Measurements from ENCODE around the gene SLC29A3.

The SLC29A3 gene

DNA sequence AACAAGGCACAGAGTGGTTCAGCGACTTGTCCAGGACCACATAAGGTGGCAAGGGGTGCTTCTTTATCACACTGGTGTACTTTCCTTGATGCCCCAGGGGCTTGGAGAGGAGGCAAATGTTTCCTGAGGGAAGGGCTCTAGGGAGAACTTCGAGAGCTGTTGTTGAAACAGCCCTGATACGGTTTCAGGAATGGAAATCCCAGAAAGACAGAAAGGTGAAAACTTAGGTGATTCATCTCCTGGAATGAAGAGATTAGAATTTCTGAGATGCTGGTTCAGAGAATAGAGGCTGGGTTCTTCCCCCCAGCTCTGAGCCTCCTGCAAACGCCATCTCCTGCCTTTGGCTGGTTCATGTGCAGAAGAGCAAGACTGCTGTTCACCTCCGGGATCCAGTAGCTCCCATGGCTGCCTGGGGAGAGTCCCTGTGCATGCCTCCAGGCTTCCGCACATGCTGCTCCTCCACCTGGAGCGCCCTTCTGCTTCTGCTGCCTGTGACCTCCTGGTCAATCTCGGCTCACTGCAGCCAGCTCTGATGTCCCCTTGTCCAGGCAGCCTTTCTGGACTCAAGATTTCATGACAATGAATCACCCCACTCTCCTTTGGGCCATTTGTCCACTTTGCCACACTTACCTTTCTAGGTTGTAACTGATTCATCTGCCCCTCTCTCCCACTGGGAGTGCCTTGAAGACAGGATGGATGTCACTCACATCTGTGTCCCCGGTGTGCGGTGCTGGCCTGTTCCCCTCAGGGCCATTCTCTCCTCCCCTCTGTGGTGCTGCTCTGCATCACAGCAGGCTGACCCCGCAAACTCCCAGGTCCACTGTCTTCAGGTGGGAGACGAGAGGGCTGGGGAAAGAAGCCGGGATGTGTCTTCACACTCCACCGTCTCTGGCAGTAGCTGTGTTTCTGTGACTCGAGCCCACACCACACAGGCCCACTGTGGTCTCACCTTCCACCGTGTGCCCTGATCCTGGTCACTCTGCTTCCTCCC lies 74.0 kb downstream of the SLC29A3 start:
- no peak for DNase-seq (ENCODE audit: low spot score)

DNA sequence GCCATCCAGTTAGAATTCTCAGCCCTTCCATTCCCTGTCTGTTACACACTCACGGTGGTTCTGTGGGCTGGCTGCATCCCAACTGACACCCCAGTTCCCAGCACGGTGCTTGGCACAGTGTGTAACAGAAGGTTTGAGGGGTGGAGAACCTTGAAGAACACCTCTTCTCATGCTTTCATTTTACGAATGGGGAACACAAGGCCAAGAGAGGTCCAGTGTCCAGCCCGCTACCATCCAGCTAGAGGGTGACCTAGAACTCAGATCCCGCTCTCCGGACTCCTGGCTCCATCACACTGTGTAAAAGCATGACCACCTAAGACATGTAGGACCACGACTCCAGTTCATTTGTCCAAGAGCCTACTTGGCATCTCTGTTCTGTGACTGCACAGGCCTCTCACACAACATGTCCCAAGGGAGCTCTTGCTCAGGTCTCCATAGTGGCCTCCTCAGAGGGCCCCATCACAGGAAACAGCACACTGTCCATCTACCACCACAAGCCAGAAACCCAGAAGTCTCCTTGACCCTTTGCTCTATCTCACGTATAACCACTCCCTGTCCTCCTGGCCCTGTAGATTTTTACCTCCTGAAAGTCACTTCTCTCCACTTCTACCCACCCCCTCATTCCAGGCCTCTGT lies 74.9 kb downstream of the SLC29A3 start:
- DNase-seq (ENCODE audit: low spot score), result no peak

DNA sequence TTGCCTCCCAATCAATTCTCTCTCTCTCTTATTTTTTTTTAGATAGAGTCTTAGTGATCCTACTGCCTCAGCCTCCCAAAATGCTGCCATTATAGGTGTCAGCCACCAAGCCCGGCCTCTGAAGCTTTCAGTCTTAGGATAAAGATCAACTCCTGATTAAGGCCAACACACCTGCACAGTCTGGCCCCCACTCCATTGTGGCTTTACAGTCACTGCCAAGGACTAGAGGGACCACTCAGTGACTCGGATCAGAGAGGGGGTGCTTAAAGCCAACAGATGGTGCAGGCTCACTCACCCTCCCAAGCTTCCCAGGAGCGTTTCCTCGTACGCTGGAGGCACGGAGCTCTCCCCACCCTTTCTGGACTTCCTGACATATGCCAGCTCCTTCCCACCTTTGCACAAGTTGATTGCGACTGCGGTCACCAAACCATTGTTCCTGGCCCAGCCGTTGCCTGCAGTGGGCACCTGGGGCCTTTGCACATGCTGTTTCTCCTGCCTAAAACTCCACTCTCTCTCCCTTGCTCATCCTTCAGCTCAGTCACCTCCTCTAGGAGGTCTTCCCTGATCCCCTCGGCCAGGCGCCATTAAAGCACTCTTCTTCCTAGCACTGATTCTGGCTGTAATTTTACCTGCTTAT lies 76.0 kb downstream of the SLC29A3 start:
- no peak for DNase-seq (ENCODE audit: low spot score)

DNA sequence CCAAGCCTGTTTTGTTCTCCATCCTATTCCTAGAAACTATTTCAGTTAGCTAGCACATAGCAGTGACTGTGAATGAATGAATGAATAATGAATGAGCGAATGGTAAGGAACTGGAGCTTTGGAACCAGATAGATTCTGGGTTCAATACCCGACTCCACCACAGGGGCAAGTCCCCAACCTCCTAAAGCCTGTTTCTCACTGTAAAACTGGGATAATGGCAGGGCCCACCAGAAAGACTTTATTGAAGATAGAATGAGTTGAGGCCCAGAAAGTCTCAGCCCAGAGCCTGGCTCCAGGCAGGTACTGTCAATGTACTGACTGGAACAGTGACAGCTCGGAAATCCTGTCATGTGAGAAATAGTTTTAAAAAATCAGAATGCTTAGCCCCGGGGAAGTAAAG lies 76.6 kb downstream of the SLC29A3 start:
- DNase-seq (ENCODE audit: low spot score), result no peak

DNA sequence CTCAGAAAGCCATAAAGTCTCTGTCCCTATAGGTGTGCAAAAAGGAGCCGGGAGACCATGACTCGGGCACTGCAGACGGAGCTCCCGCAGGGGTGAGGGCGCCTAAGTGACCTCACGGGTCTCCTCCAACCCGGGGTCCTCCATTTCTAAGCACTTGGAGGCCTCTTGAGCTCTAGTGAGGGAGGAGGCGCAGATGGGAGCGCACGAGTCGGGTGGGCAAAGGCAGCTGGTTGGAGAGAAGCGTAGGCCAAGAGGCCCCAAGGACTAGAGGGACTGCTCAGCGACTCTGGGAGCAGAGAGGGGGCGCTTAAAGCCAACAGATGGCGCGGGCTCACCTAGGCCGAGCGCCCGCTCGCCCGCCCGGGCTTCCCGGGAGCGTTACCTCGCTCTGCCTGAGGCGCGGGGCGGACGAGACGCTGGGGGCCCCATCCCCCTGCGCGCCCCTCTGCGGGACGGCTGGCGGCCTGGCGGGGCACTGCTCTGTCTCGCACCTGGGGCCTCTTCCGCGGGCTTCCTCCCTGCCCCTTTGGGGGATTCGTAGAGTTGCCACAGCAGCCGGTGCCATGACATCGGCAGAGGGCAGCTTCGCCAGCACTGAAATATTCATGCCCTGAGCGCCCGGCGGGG lies 77.1 kb downstream of the SLC29A3 start:
- DNase-seq (ENCODE audit: low spot score), result no peak

DNA sequence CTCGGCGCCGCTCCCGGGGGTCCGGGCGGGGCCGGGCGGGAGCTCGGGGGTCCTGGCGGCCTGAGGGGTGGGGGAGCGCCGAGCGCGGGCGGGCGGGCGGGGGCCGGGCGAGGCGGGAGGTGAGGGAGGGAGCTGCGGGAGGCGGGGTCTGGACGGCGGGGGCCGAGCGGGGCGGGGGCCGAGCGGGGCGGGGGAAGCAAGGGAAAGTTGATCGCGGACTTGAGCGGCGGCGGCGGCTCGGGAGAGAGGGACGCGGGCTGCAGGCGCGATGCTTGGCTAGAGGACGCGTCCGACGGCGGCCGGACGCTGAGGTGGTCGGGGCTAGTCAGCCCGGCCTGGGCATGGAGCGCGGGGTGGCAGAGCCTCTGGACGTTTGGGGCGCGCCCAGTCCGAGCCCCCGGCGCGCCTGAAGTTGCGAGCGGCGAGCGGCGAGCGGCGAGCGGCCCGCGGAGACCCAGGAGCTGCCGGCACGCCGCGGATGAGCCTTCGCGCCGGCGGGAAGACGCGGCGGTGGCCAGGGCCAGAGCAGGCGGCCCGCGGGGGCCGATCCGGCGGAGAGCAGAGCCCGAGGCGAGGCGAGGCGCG lies 77.7 kb downstream of the SLC29A3 start, which contains the start of gene CDH23:
CDH23 (plus strand) TSS at position 210 of the 585 bp plus-strand sequence. CDS start 42,912 bp downstream, outside the sequence.
- no peak for DNase-seq (ENCODE audit: low spot score)

DNA sequence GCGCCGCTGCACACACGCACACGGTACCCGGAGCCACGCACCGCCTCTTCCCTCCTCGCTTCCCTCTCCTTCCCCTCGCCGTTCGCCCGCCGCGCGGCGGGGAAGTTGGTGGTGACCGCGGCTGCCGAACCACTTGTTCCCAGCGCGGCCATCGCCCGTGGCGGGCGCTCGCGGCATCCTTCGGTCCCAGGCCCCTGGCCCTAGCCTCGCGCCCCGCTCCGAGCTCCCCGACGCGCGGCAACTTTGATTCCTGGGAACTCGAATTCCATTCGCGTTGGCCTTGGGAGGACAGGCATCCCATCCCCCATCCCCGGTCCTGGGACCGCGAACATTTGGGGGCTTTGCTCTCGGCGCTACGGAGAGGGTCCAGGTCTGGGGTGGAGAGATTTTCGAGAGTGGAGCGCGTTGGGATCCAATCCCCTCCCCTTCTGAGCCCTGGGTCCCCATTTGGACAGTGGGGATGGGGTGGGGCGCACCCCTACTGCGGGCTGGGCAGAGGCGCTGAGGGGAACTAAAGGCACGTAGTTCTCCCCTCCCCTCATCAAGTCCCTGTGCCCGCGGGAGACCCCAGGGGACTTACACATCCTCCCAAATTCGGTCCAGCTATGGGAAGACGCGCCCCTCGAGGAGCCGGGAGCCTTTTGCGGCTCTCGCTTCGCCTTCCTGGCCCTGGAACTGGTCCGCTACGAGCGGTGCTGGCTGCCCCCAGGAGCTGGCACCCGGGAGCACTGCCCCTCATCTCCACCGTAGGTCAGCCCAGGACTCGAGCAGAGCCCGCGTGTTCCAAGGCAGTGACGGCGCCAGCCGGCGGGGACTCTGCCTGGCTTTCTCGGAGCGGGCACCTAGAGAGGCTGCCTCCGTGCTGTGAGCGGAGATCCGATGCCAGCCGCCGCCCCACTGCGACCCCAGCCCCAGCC lies 78.5 kb downstream of the SLC29A3 start:
- no peak for DNase-seq (ENCODE audit: low spot score)

DNA sequence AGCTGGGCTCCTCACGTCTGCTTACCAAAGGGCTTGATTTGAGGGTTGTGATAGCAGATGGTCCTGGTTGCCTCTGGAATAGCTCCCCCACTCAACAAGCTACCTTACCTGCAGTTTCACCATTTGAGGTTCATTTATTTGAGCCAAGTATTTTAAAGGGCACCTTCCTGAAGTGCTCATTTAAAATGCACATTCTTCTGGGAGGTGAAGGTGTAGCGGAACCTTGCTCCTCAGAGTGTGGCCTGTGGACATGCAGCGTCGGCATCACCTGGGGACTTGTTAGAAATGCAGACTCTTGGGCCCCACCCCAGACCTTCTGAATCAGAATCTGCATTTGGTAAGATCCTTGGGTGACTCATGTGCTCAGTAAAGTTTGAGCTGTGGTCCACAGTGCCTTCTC lies 79.9 kb downstream of the SLC29A3 start:
- DNase-seq (ENCODE audit: low spot score), result no peak

DNA sequence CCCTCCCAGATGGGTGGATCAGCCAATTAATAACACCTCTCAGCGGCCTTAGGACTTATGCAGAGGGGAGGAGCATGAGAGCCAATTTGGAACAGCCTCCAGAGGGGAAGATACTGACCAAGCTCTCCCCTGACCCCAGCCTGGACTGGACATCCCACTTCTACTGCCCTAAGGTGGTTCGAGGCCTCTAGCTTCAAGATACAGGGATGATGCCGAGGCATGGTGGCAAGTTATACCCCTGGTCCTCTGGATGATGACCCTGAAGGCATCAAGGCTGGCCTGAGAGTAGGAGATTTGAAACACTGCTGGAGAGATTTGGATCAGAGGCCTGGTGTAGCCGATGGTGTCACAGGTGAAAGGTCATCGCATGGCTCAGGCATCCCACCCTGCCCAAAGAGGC lies 80.9 kb downstream of the SLC29A3 start:
- no peak for DNase-seq (ENCODE audit: low spot score)

DNA sequence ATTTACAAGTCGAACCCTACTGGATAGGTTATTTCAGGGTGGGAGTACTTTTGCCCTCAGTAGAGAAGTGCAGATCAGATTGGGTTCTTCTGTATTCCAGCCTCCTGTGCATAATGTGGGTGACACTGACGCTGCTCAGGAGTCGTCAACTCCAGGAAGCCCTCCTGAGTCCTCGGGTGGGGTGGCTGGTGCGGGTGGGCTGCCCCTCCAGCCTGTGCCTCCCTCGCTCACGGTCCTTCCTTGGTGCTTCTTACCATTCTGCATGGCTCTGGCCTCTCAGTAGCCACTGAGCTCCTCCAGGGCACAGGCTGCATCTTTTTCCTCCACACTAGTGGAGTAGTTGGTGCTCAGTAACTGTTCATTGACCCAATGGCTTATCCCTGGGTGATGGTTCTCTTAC lies 82.0 kb downstream of the SLC29A3 start:
- no peak for DNase-seq (ENCODE audit: low spot score)

DNA sequence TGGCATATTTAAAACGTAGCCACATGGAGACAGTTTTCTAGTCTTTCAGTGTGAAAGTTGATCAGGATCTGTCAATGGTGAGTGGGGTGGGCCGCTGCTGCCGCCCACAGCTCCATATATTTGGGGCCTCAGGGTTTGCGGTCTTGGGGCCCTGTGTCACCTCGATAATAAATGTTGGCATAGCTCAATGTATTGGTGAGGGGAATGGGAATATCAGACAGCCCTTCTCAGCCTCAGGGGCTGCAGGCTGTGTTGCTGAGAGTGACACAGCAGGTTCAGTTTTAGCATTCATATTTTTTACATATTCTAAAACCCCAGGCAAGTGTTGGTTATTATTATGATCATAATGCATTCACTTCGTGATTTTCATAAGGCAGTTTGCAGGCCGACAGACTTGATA lies 82.9 kb downstream of the SLC29A3 start:
- DNase-seq (ENCODE audit: low spot score), result no peak

DNA sequence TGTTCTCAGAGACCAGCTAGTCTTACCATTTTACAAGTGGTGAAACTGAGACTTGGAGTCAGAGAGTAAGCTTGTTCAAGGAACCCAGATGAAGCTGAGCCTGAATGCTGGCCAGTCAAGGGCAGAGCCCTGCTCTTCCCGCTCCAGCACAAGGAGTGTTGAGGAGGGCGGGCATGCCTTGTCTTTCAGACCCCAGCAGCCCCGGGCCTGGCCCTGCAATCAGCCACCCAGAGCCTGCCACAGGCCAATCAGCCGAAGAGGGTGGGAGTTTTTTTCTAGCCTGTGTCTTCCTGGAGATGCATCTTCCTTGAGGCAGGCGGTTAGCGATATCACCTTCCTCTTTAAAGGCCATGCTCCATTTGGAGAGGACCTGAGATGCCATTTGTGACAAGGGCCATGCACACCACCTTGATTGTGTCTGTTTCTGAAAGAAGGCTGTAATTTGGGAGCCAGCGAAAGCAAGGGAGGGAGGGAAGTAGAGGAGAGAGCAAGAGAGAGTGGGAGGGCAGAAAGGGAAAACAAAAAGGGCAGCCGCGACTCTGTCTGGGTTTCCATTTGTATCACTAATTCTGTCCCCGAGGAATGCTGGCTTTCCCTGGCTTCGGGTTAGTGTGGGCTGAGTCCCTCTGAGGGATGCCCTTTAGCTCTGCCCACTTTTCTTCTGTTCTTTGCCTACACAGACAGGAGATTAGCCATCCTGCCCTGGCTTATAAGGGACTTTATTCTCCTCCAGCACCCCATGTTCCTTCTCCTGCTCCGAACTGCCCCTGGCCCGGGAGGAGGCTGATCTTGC lies 85.6 kb downstream of the SLC29A3 start:
- DNase-seq (ENCODE audit: low spot score), result no peak

DNA sequence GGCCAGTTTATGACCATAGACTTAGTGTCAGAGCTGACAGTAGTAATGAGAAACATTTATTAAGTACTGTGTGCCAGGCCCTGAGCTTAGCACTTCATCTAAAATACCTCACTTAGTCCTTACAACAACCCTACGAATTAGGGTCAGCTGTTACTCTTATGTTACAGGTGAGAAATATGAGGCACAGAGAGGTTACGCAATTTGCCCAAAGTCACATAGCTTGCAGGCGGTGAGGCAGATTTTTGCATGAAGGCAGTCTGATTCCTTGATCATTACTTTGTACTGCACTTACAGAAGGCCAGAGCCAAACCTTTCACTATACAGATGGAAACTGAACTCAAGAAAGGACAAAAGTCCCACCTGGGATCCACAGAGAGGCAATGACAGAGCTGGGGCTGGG lies 87.8 kb downstream of the SLC29A3 start:
- no peak for DNase-seq (ENCODE audit: low spot score)

DNA sequence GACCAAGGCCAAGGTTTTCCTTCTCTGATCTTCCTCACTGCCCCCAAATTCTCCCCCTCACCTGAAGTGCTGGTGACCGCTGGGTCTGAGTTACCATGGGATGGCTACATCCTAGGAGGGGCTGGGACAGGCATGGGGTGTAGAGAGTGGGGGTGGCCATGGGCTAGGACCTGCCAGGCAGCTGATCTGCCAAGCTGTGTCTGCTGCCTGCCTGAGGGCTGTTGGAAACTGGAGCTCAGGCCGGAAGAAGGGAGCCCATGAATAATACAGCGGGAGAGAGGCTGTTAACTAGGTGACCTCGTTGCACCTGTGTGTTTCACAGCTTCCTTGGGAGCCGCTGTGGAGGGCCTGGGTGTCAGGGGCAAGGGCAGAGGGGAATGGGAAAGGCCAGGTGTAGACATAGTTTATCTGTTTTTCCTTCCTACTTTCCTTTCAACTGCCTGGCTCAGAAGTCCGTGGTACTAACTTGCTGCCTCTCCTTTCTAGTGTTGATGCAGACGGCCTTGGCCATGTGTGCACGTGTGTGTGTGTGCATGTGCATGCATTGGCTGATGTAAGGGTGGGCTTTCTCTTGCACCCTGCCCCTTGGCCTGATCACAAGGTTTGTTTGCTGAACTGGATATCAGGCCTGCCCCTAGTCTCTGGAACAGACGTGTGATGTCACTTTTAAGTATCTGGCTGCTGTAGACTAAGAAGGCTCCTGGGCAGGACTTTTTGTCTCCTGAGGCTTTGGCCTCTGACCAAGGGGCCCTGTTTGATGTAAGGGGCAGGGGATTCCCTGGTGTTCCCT lies 89.6 kb downstream of the SLC29A3 start:
- no peak for DNase-seq (ENCODE audit: low spot score)

DNA sequence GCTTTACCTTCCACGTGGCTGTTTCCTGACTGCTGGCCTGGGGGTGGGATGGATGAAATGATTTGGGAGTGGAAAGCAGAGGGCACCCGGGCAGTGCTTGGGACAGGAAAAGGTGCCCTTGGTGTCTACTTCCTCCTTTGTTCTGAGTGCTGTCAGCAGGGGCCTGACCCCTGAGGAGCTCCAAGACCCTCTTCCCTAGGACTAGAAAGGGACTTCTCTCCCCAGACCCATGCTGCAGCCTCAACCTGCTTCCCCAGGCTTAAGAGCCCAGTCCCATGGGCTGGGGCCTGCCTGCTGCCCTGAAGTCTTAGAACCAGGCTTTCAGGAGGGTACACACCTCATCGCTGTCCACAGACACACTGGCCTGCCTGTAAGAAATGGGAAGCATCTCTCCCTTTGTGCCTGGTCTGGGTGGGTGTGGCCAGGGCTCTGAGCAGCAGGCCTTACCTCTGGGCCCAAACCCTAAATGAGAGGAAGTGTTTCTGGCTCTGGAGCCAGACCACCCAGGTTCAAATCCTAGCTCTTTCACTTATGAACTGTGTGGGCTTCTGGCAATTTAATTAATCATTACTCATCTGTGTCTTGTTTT lies 90.6 kb downstream of the SLC29A3 start:
- DNase-seq (ENCODE audit: low spot score), result no peak

Data from AG08395 (cell line).